ENCODE measurements around the gene SYT6. TPM values are rescaled to one million over a fixed set of nuclear protein-coding genes. Genes with fewer than 3 reads are reported as not detected.

SYT6 gene
- total RNA-seq, 3 donors from 2014 or later (not counting 1 experiment from before 2014, with no cell fraction given), result 0.13 TPM; not detected in 2

DNA sequence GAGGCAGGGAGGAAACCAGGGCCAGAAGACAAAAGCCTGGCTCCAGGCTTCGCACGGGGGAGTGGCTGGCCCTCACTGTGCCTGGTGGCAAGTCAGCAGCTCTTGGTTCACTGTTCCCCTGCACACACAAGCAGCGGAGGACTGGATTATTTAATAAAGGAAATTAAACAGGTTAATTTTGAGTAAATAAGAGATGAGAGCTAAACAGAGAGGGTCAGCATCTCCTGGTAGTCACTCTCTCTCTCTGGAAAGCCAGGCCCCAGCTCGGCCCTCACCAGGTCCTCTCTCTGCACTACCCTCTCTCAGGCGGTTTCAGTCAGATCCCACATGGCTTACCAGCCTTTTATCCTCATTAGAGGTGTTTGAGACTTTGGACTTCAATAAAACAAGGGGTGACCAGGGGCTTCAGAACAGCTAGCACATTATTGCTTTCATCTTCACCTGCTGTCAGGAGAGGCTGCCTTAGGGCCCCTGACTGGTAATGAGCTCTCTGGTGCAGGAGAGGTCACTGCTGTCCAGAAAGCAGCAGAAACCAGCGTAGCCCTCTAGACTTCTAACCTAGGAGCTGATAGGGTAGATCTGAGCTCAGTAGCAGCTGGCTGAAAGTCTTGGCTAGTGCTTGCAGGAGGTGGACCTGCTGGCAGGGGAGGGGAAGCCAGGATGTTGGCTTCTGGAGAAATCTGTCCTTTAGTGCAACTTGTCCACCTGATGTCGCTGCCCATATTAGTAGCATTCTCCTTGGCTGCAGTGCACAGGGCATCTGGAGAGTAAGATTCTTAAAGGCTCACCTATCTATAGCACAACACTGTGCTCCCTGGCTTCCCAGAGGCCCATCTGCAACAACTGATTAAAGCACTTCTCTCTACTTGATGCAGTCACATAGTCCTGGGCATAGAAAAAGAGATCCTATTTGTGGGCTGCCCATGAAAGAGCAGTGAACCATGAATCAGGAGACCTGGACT lies 45.9 kb downstream of the SYT6 start:
- DNase-seq, result no peak
- Mint-ChIP-seq H3K27ac (no peak overlapping the region), H3K4me3 (no peak overlapping the region), H3K36me3 (no peaks in the 10 kb centered on the region), H3K4me1 (peaks cover 17 to 21% of the 10 kb centered on the region in 2 donors), H3K27me3 (ENCODE audit: low read depth in 2 of 2) (no peaks in the 10 kb centered on the region), H3K9me3 (no peaks in the 10 kb centered on the region)
- H3K27ac ChIP-seq (ENCODE audit: low read length), result no peak overlapping the region
- intact Hi-C loops (cut with micrococcal nuclease), result no loop called here
- no peaks in the 10 kb centered on the region for H3K36me3 ChIP-seq (ENCODE audit: control insufficient read depth, insufficient read depth, low read length)
- no peaks in the 10 kb centered on the region for H3K27me3 ChIP-seq (ENCODE audit: control insufficient read depth, insufficient read depth, low read length)
- H3K4me3 ChIP-seq (ENCODE audit: low read length), result no peak overlapping the region
- whole genome bisulfite sequencing (ENCODE audit: insufficient coverage), result 84% methylated on average over 6 of the region's 7 CpGs
- H3K9me3 ChIP-seq (ENCODE audit: control insufficient read depth, insufficient read depth, low read length), result no peaks in the 10 kb centered on the region
- TF ChIP-seq, protein P1, sequence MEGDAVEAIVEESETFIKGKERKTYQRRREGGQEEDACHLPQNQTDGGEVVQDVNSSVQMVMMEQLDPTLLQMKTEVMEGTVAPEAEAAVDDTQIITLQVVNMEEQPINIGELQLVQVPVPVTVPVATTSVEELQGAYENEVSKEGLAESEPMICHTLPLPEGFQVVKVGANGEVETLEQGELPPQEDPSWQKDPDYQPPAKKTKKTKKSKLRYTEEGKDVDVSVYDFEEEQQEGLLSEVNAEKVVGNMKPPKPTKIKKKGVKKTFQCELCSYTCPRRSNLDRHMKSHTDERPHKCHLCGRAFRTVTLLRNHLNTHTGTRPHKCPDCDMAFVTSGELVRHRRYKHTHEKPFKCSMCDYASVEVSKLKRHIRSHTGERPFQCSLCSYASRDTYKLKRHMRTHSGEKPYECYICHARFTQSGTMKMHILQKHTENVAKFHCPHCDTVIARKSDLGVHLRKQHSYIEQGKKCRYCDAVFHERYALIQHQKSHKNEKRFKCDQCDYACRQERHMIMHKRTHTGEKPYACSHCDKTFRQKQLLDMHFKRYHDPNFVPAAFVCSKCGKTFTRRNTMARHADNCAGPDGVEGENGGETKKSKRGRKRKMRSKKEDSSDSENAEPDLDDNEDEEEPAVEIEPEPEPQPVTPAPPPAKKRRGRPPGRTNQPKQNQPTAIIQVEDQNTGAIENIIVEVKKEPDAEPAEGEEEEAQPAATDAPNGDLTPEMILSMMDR (IDR thresholded peaks at IDR 0.05), result no peak
- H3K4me1 ChIP-seq (ENCODE audit: control insufficient read depth, insufficient read depth, low read length), result peaks cover 12% of the 10 kb centered on the region
- no peak for ATAC-seq

DNA sequence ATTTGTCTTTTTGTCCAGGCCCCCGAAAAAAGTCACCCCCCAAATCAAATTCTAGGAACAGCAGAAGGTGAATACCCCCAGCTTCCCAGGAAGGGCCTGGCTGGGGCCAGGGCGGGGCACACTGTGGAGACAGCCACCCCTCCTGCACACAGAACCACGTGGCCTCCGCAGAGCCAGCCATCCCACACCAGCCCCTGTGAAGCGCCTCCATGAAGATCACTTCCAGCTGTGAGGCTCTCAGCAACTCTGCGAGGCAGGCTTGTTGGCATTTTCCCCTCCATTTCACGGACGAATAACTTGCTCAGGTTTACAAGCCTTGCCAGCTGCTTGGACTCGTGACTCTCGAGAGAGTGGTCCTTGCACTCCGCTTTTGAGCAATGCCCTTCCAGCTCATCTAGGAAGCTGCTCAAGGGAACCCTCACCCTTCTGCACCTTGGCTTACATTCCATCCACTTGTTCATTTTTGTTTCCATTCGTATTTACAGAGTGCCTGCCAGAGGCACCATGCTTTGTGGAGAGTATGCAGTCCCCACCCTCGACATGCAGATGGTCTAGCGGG lies 48.2 kb downstream of the SYT6 start:
- H3K4me1 Mint-ChIP-seq, result peaks cover 9 to 14% of the 10 kb centered on the region in 2 donors
- peaks cover 0 to 8% of the 10 kb centered on the region in 2 donors for H3K27me3 Mint-ChIP-seq (ENCODE audit: low read depth in 2 of 2)
- peaks cover 9% of the 10 kb centered on the region for H3K4me1 ChIP-seq (ENCODE audit: control insufficient read depth, insufficient read depth, low read length)
- no peaks in the 10 kb centered on the region for H3K9me3 Mint-ChIP-seq
- H3K27ac ChIP-seq (ENCODE audit: low read length), result no peak overlapping the region
- H3K27me3 ChIP-seq (ENCODE audit: control insufficient read depth, insufficient read depth, low read length), result no peaks in the 10 kb centered on the region
- no peak for DNase-seq
- H3K4me3 ChIP-seq (ENCODE audit: low read length), result no peak overlapping the region
- no peaks in the 10 kb centered on the region for H3K9me3 ChIP-seq (ENCODE audit: control insufficient read depth, insufficient read depth, low read length)
- no peak for ATAC-seq
- H3K27ac Mint-ChIP-seq, result no peak overlapping the region
- WGBS (ENCODE audit: insufficient coverage), result 88% methylated on average over 14 of the region's 14 CpGs
- H3K4me3 Mint-ChIP-seq, result no peak overlapping the region
- no peaks in the 10 kb centered on the region for H3K36me3 ChIP-seq (ENCODE audit: control insufficient read depth, insufficient read depth, low read length)
- TF ChIP-seq, protein P1 (IDR thresholded peaks at IDR 0.05), result no peak
- intact Hi-C loops (cut with micrococcal nuclease), result no loop called here
- H3K36me3 Mint-ChIP-seq, result no peaks in the 10 kb centered on the region

DNA sequence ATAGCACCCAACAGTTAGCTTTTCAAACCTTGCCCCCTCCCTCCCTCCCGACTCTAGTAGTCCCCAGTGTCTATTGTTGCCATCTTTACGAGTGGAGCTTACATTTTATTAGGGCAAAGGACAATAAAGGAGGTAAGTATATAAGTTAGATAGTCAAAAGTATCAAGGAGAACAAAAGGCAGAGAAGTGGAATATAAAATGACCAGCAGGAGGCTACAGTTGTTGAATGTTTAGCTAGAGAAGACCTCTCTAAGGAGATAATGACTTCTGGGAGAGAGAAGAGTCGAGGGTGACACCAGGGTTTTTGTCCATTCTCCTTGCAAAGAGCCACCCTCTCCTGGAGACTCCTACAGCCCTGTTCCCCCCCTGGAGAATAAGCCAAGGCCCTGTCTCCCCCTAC lies 48.7 kb downstream of the SYT6 start:
- H3K27me3 ChIP-seq (ENCODE audit: control insufficient read depth, insufficient read depth, low read length), result no peaks in the 10 kb centered on the region
- Mint-ChIP-seq H3K36me3 (no peaks in the 10 kb centered on the region), H3K4me1 (peaks cover 9 to 14% of the 10 kb centered on the region in 2 donors), H3K9me3 (no peaks in the 10 kb centered on the region), H3K27me3 (ENCODE audit: low read depth in 2 of 2) (peaks cover 0 to 8% of the 10 kb centered on the region in 2 donors), H3K27ac (no peak overlapping the region), H3K4me3 (no peak overlapping the region)
- no peak for DNase-seq
- no peaks in the 10 kb centered on the region for H3K36me3 ChIP-seq (ENCODE audit: control insufficient read depth, insufficient read depth, low read length)
- H3K4me1 ChIP-seq (ENCODE audit: control insufficient read depth, insufficient read depth, low read length), result peaks cover 9% of the 10 kb centered on the region
- no peak overlapping the region for H3K27ac ChIP-seq (ENCODE audit: low read length)
- H3K9me3 ChIP-seq (ENCODE audit: control insufficient read depth, insufficient read depth, low read length), result no peaks in the 10 kb centered on the region
- TF ChIP-seq, protein P1 (IDR thresholded peaks at IDR 0.05), result no peak
- WGBS (ENCODE audit: insufficient coverage), result 90% methylated on average over 1 of the region's 3 CpGs
- H3K4me3 ChIP-seq (ENCODE audit: low read length), result no peak overlapping the region
- intact Hi-C loops (cut with micrococcal nuclease), result no loop called here
- no peak for ATAC-seq

Measured in natural killer cell (primary cell).